Dermis microvascular lymphatic vessel endothelial cell (primary cell): ENCODE results near the gene IMMP2L. TPM values are rescaled to one million over a fixed set of nuclear protein-coding genes. Genes with fewer than 3 reads are reported as not detected.

Experiments
- DNase-seq, 2 donors: peaks; one replicate each; pipeline versions ENCODE4 v3.0.0 to v3.0.0-alpha.2; 2010; ENCODE audit warnings: low read depth in 2 of 2
- total RNA-seq: library from RNA; depleted of rRNA; stranded (reverse); fragments of >200 nt; gene quantifications from 2 replicates; pipeline ENCODE4 v1.2.1, GENCODE V29; 2014

Gene IMMP2L
- total RNA-seq, 1 donor from 2014 or later: 6.0 TPM

- DNase-seq: no peak
Measured at GRCh38 chr7:111104710-111105109, 457.6 kb downstream of the IMMP2L start.

- no peak for DNase-seq
Measured at GRCh38 chr7:111103678-111104274, 458.5 kb downstream of the IMMP2L start.

- no peak for DNase-seq
Measured at GRCh38 chr7:111103136-111103535, 459.2 kb downstream of the IMMP2L start.

GRCh38 chr7:111101856-111102646 is 460.2 kb downstream of the IMMP2L start:
- DNase-seq: no peak

- no peak for DNase-seq
Measured at GRCh38 chr7:111098926-111099250, 463.4 kb downstream of the IMMP2L start.

GRCh38 chr7:111098011-111098925 is 464.0 kb downstream of the IMMP2L start:
- DNase-seq: peak in 1 of 2 donors; percentile 39

- DNase-seq: no peak
Measured at GRCh38 chr7:111096997-111097396, 465.3 kb downstream of the IMMP2L start.

- DNase-seq: no peak
Measured at GRCh38 chr7:111094419-111094818, 467.9 kb downstream of the IMMP2L start.

GRCh38 chr7:111093496-111093895 is 468.8 kb downstream of the IMMP2L start:
- DNase-seq: no peak

GRCh38 chr7:111092406-111093236 is 469.7 kb downstream of the IMMP2L start:
- no peak for DNase-seq

GRCh38 chr7:111091593-111092358 is 470.5 kb downstream of the IMMP2L start:
- peak in 1 of 2 donors; percentile 37 for DNase-seq

- no peak for DNase-seq
Measured at GRCh38 chr7:111090846-111091245, 471.4 kb downstream of the IMMP2L start, which contains the start of gene LRRN3. LRRN3 (plus strand) TSS chr7:111091127; CDS start chr7:111122773, 31,646 bp downstream.

- DNase-seq: peak; percentile 46 to 53
Measured at GRCh38 chr7:111089822-111090426, 472.4 kb downstream of the IMMP2L start.

GRCh38 chr7:111088328-111088727 is 474.0 kb downstream of the IMMP2L start:
- no peak for DNase-seq

- peak in 1 of 2 donors; percentile 1 for DNase-seq
Measured at GRCh38 chr7:111086532-111086931, 475.8 kb downstream of the IMMP2L start.

GRCh38 chr7:111085356-111085755 is 476.9 kb downstream of the IMMP2L start:
- no peak for DNase-seq

- DNase-seq: peak in 1 of 2 donors; percentile 64
Measured at GRCh38 chr7:111083413-111083812, 478.9 kb downstream of the IMMP2L start.

- DNase-seq: no peak
Measured at GRCh38 chr7:111082351-111082750, 479.9 kb downstream of the IMMP2L start.

- DNase-seq: no peak
Measured at GRCh38 chr7:111081546-111082267, 480.6 kb downstream of the IMMP2L start.
